ENCODE measurements around the gene HSD17B11.
"Not testable (repeated sequence)": the region's sequence is repeated elsewhere in the genome, so short reads cannot be mapped to it uniquely, and the experiment has no call there.

The HSD17B11 gene

DNA sequence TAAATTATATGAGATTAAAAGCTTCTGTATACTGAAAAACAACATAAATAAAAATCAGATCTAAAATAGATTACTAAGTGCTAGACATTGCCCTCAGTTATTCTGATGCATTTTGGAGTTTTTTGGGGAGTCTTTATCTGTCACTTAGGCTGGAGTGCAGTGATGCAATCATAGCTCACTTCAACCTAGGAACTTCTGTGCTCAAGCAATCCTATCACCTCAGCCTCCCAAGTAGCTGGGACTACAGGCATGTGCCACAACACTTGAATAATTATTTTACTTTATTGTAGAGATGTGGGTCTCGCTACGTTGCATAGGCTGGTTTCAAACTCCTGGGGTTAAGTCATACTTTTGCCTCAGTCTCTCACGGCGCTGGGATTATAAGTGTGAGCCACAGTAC is 31.7 kb downstream of the HSD17B11 start:
- H3K4me3 ChIP-seq (ENCODE audit: control insufficient read depth, low read depth, low read length) = no peak overlapping the region
- DNase-seq (ENCODE audit: low read depth) = no peak
- TF ChIP-seq, protein P1, sequence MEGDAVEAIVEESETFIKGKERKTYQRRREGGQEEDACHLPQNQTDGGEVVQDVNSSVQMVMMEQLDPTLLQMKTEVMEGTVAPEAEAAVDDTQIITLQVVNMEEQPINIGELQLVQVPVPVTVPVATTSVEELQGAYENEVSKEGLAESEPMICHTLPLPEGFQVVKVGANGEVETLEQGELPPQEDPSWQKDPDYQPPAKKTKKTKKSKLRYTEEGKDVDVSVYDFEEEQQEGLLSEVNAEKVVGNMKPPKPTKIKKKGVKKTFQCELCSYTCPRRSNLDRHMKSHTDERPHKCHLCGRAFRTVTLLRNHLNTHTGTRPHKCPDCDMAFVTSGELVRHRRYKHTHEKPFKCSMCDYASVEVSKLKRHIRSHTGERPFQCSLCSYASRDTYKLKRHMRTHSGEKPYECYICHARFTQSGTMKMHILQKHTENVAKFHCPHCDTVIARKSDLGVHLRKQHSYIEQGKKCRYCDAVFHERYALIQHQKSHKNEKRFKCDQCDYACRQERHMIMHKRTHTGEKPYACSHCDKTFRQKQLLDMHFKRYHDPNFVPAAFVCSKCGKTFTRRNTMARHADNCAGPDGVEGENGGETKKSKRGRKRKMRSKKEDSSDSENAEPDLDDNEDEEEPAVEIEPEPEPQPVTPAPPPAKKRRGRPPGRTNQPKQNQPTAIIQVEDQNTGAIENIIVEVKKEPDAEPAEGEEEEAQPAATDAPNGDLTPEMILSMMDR (conservative IDR thresholded peaks at IDR 0.05; ENCODE audit: control insufficient read depth, insufficient read depth, low read depth, low read length) = no peak

DNA sequence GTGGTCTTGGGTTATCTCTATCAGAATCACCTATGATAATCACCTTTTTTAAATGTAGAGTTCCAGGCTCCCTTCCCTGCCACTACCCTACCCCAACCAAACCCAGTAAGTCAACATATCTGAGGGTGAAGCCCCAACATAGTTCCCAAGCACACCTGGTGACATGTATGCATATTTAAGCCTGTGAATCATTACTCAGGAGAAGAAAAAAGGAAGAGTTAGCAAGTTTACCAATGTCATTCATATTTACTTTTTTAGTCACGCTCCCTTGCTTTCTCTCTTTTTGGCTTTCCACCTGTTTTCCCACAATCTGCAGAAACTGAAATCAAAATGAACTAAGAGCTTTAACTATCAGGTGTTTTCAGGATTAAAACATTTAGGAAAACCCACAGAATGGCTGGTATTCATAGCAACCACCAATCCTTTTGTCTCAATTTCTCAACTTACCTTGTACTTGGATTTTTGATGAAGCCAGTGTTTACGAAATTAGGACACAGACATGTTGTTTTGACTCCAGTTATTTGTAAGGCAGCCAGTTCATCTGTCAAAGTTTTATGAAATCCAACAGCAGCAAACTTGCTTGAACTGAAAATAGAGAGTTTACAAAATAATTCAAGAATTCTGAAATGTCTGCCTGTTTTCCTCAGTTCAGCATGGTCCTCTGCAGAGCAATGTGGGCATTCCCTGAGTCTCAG is 34.0 kb downstream of the HSD17B11 start:
- no peak for DNase-seq (ENCODE audit: low read depth)
- H3K4me3 ChIP-seq (ENCODE audit: control insufficient read depth, low read depth, low read length) = no peak overlapping the region
- TF ChIP-seq, protein P1 (conservative IDR thresholded peaks at IDR 0.05; ENCODE audit: control insufficient read depth, insufficient read depth, low read depth, low read length) = no peak

DNA sequence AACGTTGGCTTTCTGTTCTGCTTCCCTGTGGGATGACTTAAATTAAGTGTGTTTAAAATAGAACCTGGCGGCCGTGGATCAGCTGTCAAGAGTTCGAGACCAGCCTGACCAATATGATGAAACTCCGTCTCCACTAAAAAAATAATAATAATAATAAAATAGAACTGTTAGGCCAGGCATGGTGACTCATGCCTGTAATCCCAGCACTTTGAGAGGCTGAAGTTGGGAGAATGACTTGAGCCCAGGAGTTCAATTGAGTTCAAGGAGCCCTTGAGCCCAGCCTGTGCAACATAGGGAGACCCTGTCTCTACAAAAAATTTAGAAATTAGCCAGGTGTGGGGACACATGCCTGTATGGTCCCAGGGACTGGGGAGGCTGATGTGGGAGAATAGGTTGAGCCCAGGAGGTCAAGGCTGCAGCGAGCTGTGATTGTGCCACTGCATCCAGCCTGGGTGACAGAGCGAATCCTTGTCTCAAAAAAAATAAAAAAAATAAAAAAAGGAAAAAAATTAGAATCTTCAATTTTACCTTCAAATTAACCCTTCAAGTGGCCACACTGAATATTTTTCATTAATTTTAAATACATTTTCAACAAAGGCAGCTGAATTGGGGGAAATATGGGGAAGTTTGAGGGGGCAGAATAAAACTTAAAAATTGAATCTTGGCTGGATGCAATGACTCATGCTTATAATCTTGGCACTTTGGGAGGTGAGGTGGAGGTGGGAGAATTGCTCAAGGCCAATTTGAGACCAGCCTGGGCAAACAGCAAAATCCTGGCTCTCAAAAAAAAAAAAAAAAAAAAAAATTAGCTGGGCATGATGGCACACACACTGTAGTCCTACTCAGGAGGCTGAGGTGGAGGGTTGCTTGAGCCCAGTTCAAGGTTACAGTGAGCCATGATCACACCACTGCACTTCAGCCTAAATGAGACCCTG is 36.6 kb downstream of the HSD17B11 start:
- peak; percentile 66 for DNase-seq (ENCODE audit: low read depth)
- H3K4me3 ChIP-seq (ENCODE audit: control insufficient read depth, low read depth, low read length) = no peak overlapping the region
- TF ChIP-seq, protein P1 (conservative IDR thresholded peaks at IDR 0.05; ENCODE audit: control insufficient read depth, insufficient read depth, low read depth, low read length) = no peak

DNA sequence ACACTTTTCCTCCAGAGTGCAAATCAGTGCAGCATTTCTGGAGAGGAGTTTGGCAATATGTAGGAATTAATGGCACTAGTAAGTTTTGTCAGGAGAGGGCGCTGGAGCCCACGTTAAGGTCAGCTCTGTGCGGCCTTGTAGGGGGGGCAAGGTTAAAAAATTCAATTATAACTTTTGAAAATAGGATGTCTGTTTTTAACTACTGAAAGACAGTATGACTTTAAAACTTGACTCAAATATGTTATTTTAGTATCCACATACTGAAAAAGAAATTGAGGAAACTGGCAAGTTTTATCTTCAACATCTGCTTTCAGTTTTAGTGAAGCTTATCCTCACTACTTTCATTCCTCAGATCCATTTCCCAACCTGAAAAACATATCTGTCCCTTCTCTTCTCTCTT is 37.4 kb downstream of the HSD17B11 start:
- TF ChIP-seq, protein P1 (conservative IDR thresholded peaks at IDR 0.05; ENCODE audit: control insufficient read depth, insufficient read depth, low read depth, low read length) = peak; percentile 72
- peak; percentile 69 for DNase-seq (ENCODE audit: low read depth)
- no peak overlapping the region for H3K4me3 ChIP-seq (ENCODE audit: control insufficient read depth, low read depth, low read length)

DNA sequence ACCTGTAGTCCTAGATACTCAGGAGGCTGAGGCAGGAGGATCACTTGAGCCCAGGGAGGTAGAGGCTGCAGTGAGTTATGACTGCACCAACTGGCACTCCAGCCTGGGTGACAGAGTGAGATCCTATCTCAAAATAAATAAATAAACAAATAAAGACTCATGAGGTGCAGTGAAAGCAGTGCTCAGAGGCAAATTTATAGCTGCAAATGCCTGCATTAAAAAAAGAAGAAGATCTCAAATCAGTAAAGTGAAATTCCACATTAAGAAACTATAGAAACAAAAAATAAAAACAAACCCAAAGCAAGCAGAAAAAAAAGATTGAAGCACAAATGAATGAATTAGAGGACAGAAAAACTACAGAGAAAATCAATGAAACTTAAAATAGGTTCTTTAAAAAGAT is 45.8 kb downstream of the HSD17B11 start:
- H3K4me3 ChIP-seq (ENCODE audit: control insufficient read depth, low read depth, low read length) = no peak overlapping the region
- TF ChIP-seq, protein P1 (conservative IDR thresholded peaks at IDR 0.05; ENCODE audit: control insufficient read depth, insufficient read depth, low read depth, low read length) = no peak
- no peak for DNase-seq (ENCODE audit: low read depth)

DNA sequence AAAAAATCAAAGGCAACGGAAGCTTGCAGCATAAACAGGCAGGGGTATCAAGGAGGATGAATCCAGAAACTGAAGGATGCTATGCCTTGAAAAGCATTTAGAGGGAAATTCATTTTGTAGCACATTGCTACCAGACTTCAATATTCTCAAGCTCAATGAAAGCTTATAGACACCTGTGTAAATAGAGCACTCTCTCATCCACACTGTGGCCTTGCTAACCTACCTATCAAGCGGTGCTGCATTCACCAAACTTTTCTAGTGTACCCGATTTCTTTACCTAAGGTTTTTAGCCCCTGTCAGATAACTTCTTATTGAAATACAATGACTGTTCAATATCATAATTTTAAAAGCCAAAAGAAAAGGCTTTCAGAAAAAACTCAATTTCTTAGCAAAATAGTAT is 48.1 kb downstream of the HSD17B11 start:
- TF ChIP-seq, protein P1 (conservative IDR thresholded peaks at IDR 0.05; ENCODE audit: control insufficient read depth, insufficient read depth, low read depth, low read length) = no peak
- DNase-seq (ENCODE audit: low read depth) = no peak
- H3K4me3 ChIP-seq (ENCODE audit: control insufficient read depth, low read depth, low read length) = no peak overlapping the region

DNA sequence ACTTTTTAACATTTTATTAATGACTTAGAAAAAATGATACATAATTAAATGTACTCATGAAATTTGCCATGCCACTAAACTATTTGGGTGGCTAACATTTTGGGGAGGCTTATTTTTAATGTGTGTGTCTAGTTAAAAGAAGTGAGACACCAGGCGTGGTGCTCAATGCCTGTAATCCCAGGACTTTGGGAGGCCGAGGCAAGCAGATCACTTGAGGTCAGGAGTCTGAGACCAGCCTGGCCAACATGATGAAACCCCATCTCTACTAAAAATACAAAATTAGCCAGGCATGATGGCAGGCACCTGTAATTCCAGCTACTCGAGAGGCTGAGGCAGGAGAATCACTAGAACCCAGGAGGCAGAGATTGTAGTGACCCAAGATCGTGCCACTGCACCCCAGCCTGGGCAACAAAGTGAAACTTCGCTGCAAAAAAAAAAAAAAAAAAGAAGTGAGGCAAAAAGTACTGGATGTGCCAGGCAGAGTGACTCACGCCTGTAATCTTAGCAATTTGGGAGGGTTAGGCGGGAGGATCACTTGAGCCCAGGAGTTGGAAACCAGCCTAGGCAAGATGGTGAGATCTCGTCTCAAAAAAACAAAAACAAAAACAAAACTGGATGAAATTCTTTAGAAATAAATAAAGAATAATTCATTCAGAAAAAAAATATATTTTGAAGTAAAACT is 48.9 kb downstream of the HSD17B11 start:
- H3K4me3 ChIP-seq (ENCODE audit: control insufficient read depth, low read depth, low read length) = not testable (repeated sequence)
- peak; percentile 84 for DNase-seq (ENCODE audit: low read depth)

All from fibroblast of mammary gland (primary cell).